ENCODE results near the gene SYT12.
"Not testable (repeated sequence)": the region's sequence is repeated elsewhere in the genome, so short reads cannot be mapped to it uniquely, and the experiment has no call there.

Gene SYT12

GRCh38 chr11:66999555-66999954, 23.4 kb upstream of the SYT12 start:
- DNase-seq: no peak

DNA sequence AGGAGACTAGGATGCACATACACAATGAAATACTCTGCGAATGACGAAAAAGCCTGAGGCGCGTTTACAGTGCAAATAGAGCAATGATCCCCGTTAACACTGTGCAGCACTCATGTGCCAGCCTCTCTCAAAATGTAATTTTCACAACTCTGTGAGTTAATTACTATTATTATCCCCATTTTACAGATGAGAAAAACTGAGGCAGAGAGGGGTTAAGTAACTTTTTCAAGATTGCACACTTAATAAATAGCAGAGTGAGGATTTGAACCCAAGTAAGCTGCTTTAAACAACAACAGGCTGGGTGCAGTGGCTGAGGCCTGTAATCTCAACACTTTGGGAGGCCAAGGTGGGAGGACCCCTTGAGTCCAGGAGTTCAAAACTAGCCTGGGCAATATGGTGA, 21.6 kb upstream of the SYT12 start:
- DNase-seq: no peak

GRCh38 chr11:67002297-67002913, 20.5 kb upstream of the SYT12 start:
- DNase-seq: no peak

DNA sequence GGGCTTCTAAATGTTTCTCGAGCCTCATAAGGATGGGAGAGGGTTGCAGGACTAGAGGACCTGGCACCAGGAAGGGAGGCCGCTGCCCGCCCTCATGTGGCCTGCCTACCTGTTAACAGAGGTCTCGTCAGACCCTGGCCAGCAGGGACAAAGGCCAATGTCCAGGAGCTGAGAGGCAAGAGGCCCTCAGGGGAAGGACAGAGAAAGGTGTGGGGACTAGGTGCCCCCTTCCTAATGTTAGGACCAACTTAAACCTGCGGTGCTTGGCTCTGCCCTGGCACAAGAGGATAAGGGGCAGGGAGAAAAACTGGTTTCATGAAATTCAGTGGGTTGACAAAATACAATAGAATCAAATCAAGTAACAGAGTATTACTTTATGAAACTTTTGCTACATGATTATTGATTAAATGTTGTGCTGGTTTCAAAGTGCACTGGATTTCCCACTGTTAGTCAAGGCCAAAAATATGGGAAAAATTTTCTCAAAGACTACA, 20.0 kb upstream of the SYT12 start:
- DNase-seq: no peak

DNA sequence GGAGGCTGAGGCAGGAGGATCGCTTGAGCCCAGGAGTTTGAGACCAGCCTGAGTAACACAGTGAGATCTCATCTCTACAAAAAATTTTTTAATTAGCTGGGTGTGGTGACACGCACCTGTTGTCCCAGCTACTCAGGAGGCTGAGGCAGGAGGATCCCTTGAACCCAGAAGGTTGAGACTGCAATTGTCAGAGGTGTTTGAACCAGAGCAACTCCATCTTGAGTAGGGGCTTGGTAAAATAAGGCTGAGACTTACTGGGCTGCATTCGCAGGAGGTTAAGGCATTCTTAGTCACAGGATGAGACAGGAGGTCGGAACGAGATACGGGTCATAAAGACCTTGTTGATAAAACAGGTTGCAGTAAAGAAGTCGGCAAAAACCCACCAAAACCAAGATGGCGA, 17.7 kb upstream of the SYT12 start:
- not testable (repeated sequence) for DNase-seq

DNA sequence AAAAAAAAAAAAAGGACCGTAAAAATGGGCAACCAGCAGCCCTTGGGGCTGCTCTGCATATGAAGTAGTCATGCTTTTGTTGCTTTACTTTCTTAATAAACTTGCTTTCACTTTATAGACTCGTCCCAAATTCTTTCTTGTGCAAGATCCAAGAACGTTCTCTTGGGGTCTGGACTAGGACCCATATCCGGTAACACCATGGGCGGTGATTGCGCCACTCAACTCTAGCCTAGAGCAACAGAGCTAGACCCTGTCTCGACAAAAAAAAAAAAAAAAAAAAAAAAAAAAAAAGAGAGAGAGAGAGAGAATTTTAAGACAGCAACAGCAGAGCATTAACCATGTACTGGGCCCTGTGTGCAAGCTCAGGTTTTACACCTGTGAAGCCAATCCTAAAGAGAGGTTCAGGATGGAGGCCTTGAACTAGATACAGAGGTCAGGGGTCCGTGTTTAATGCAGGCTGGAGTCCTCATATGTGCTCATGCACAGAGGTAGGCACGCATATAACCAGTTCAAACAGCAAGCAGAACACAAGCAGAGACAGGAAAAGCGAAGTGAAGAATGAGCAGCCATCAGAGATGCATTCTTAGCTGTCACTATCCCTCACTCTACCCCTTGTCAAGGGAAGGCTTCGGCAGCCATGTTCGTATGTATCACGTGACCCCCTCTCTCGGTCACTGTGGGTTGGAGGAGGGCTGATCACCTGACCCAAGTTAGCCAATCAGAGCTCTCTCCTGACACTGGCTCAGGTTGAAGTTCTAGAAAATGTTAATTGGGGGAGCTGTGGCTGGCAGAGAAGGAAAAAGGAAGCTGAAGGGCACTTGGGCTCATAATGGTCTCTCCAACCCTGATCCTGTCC, 16.7 kb upstream of the SYT12 start:
- no peak for DNase-seq

DNA sequence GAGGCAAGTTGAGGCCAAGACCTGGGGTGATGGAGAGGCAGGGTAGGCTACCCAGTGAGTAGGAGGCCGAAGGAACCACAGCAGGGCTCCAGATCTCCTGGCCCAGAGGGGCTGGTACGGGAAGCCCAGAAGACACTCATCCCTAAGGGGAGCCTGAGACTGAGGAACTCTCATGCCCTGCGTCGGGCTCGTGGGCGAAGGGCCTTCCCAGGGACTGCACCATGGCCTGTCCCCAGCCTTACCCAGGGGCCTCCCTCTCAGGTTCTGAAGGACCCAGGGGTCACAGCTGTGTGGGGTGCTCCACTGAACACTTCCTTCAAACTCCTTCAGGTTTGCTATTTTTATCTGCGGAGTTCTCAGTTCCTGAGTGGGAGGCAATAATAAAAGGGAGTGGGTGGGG, 15.8 kb upstream of the SYT12 start:
- no peak for DNase-seq

- DNase-seq: no peak
Observed at GRCh38 chr11:67010296-67010905, 12.5 kb upstream of the SYT12 start.

DNA sequence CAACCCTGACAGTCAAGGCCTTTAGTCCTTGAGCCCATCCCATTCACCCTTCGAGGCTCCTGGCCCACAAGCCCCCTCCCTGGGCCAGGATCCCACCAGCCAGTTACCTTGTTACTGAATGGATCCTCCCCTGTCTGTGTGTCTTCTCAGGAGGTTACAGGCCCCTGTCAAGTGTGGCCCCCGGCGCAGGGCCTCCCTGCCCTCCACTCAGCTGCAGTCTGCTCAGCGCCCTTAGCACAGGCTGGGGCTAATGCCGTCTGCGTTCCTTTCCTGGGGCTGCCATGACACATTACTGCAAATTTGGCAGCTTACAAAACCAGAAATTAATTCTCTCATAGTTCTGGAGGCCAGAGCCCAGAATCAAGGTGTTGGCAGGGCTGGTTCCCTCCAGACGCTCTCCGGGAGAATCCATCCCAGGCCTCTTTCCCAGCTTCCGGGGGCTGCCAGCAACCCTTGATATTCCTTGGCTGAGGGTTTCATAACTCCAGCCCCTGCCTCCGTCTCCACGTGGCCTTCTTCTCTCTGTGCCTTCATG, 9.4 kb upstream of the SYT12 start:
- DNase-seq: no peak

GRCh38 chr11:67014343-67014742, 8.6 kb upstream of the SYT12 start:
- DNase-seq: no peak

DNA sequence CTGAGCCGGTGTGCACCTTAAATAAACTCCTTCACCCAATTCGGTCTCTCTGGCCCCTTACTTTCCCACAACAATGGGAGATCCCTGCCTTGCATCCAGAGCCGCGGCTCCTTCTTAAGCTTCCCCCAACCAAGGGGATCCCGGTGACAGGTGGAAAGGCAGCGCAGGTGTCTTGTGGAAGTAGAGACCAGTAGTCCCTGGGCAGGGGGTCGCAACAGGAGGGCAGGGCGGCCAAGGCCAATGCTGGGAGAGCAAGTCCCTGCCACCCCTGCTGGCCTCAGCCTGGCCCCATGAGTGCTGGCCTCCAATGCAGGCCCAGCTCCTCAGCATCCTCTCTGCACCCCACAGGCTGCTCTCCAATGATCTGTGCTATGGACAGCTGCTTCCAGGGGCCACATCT, 7.9 kb upstream of the SYT12 start:
- DNase-seq: no peak

GRCh38 chr11:67016550-67016949, 6.4 kb upstream of the SYT12 start:
- no peak for DNase-seq

DNA sequence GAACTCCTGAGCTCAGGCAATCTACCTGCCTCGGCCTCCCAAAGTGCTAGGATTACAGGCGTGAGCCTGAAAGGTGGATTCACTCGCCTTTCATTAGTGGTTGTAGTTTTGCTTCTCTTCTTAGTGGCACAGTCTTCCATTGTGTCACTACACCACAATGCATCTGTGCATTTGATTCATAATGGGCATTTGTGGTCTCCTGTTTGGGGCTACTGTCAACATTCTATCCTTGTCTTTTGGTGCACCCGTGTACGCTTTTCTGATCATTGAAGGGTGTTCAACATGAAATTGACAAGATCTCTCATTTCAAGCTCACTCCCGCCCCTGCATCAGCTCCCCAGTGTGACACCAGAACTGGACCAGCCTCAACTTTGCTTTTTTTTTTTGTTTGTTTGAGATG, 2.0 kb upstream of the SYT12 start:
- DNase-seq: no peak

- no peak for DNase-seq
Observed at GRCh38 chr11:67022341-67022933, 497 bp upstream of the SYT12 start.

DNA sequence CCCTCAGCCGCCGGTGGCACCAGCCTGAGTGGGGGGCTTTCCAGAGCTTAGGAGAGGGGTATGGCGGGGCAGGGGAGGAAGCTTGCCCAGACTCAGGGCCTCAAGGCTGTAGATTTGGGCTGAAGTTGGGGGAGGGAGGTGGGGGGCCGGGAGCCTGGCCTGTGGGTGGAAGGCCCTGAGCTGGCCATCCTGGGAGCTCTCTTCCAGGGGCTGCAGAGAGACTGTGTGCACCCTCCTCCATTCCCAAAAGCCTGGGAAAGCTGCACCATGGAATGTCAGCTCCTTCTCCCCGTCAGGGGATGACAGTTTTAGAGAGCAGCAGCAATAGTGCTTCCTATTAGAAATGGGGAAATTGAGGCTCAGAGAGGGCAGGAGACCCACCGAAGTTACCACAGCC, 1.0 kb downstream of the SYT12 start:
- no peak for DNase-seq

DNA sequence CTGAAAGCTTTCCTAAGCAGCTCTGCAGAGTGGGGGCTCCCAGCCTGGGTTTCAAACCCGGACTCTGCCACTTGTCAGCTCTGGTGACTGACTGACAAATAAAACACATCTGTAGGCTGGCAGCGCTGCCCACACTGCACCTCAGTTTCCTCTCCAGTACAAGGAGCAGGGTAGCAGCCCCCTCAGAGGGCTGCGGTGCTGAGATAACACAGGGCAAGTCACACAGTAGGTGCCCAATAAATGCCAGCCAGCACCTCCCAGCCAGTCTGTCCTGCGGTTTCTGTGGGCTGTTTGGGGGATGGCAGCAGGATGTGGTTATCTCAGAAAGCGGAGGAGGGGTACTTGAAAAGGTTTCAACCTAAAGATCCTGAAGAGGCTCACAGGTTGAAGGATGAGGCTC, 1.5 kb downstream of the SYT12 start:
- DNase-seq: peak; percentile 71

GRCh38 chr11:67024966-67025365, 2.0 kb downstream of the SYT12 start:
- DNase-seq: no peak

- DNase-seq: no peak
Observed at GRCh38 chr11:67025750-67026149, 2.8 kb downstream of the SYT12 start.

DNA sequence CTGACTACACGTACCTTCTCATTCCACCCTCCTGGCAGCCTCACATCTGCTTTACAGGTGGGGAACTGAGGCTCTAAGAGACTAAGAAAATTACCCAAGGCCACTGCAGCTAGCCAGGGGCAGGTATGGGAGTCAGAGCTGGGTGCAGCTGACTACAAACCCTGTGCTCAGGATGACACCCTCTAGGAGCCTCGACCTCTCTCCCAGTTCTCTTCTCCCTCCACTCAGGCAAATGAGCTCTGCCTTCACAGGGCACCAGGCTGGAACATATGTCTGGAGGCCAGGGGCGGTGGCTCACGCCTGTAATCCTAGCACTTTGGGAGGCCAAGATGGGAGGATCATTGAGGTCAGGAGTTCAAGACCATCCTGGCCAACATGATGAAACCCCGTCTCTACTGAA, 4.0 kb downstream of the SYT12 start:
- no peak for DNase-seq

- DNase-seq: no peak
Observed at GRCh38 chr11:67027483-67027930, 4.6 kb downstream of the SYT12 start.

- DNase-seq: no peak
Observed at GRCh38 chr11:67027943-67028542, 5.1 kb downstream of the SYT12 start.

DNA sequence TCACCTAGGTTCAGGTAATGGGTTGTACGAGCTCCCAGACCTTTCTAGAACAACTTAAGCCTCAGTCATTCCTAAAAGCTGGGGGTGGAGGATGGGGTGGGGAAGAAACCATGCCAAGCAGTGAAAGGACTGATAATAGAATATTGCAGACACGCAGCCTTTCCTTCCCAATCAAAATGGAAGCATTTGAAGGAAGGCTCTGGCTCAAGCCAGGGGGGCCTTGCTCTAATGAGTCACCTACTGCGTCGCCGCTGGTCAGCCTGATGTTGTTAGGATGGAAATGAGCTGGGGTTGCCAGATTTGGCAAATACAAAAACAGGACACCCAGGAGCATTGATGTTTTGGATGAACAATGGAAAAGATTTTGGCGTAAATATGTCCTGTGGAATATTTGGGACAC, 6.2 kb downstream of the SYT12 start:
- DNase-seq: no peak

DNA sequence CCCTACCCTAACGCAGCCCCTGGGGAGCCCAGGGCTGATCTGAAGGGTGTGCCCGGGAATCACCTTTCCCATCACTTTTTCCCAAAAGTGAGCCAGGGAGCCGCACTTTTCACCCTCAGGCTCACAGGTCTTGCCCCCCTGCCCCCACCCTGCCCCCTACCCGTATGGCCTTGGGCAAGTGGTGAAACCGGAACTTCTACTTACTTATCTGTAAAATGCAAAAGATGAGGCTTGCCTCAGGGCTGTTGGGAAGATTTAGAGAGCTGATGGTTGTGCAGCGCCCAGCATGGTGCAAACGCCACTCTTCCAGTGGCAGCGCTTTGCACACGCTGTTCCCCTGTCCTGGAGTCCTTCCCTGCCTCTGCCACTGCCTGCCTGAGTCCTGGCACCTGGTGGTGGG, 8.0 kb downstream of the SYT12 start:
- no peak for DNase-seq

Measured in activated CD8-positive, alpha-beta memory T cell treated with anti-CD3 and anti-CD28 coated beads, Interleukin-2, amount 50 U/mL, for 48 hours (primary cell).